GM12801 (cell line): Measurements from ENCODE around the gene KRTAP21-1.
"Not testable (repeated sequence)": the region's sequence is repeated elsewhere in the genome, so short reads cannot be mapped to it uniquely, and the experiment has no call there.

Experiments
- TF ChIP-seq, protein P1 (sequence below): IDR thresholded peaks from one replicate; pipeline ENCODE4 v1.5.1; 2011; ENCODE audit warnings: control low read depth; ENCODE audit not compliant: insufficient read length; ENCODE audit errors: extremely low read depth

KRTAP21-1 gene

DNA sequence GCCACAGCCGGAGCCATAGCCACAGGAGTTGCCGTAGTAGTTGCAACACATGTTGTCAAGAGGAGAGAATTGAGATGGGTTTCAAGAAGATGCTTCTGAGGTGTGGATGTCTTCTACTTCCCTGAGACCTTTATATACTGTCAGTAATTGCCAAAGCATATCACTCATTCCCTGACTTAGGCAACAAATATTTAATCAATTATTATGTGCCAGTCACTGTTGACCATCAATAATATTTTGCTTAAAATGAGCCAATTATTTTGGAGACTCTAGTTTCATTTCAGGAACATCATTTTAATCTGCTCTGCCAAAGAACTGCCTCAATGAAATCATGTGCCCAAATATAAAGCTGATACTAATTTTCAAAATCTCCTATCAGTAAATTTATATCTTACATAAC is at the start of gene KRTAP21-1:
Gene KRTAP21-1, minus strand, starts transcription at position 101 of the 400 bp plus-strand sequence. Its CDS starts 50 bp downstream, at position 51.
- TF ChIP-seq, protein P1, sequence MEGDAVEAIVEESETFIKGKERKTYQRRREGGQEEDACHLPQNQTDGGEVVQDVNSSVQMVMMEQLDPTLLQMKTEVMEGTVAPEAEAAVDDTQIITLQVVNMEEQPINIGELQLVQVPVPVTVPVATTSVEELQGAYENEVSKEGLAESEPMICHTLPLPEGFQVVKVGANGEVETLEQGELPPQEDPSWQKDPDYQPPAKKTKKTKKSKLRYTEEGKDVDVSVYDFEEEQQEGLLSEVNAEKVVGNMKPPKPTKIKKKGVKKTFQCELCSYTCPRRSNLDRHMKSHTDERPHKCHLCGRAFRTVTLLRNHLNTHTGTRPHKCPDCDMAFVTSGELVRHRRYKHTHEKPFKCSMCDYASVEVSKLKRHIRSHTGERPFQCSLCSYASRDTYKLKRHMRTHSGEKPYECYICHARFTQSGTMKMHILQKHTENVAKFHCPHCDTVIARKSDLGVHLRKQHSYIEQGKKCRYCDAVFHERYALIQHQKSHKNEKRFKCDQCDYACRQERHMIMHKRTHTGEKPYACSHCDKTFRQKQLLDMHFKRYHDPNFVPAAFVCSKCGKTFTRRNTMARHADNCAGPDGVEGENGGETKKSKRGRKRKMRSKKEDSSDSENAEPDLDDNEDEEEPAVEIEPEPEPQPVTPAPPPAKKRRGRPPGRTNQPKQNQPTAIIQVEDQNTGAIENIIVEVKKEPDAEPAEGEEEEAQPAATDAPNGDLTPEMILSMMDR = not testable (repeated sequence)

DNA sequence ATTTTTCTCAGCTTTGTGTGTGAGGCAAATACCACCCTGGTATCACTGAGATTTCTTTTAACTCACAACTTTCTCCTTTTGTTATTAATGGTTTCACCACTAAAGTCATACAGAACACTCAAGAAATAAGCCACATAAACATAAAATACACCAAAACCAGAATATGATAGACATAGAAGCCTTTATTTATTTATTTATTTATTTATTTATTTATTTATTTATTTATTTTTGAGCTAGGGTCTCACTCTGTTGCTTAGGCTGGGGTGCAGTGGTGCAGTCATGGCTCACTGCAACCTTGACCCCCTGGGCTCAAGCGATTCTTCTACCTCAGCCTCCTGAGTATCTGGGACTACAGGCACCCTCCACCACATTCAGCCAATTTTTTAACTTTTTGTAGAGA is 45.4 kb upstream of the KRTAP21-1 start:
- TF ChIP-seq, protein P1 = no peak

DNA sequence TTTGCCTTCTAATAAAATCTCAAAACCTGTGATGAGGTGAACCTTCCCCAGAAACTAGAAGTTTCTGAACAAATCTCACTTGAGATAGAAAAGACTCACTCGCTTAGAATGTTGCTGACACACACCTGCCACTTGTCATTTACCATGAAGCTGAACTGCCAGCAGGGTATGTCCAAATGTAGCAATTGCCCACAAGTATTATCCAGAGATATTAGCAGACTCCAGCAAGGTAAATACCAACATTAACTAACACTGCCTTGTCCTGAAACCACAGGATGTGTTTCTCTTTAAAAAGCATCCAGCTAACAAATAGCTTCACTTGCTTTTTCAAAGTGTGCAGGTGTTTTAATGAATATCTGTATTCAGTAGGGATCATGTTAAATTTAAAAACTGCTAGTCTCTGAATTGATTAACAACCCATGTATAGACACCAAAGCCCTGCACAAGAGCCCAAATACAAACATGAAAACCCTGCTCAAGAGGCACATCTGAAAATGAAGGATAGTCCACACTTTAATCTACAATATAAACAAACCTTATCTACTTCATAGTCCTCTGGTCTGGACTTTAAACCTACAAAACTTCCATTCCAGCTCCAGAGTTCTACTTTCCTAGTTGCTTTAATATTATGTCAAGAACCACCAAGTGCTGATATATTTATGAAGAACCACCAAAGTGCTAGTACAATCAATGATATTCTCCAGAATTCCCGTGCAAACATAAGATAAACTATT is 38.5 kb upstream of the KRTAP21-1 start:
- TF ChIP-seq, protein P1 = no peak

DNA sequence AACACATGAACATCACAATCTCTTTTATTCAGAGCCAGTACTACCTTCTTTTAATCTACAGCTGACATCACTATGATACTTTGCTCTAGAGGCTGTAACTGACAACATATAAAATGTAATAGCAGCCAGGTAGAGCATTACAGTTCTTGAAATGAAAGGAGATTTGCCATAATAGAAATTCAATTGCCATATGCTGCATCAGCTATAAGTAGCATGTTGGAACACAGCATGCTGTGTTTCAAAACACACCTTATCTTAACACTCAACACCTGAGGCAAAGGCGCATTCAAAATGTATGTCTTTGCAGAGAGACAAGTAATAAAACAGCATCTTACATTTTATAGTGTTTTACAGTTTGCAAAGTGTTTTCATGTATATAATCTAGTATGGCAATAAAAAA is 24.0 kb upstream of the KRTAP21-1 start:
- TF ChIP-seq, protein P1 = no peak

DNA sequence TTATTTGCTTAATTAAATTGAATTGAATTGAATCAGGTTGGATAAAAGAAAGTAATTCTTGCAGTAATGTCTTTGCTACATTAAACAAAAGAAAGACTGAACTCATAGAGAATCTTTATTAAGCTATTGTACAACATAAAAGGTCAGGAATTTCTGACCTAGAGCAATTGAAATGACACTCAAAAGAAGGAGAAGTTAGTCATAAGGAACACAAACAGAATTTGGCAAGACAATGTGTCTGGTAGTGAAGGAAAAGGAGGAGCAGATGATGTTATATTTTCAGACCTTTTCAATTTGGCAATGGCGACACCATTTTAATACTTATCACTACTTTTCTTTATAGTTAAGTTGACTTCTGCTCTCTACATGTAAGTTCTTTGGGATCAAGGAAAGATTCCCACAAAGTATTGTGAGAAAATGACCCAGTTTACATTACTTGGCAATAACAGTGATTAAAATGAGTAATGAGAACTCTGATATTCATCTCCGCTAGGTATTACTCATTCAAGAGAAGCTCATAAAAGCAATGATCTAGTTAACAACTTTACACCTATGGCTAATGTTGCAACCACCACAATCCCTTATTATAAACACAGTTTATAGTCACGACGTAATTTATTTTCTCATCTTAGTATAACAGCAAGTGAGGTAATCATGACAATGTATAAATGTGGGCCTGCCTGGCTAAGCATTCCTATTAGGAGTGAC is 14.7 kb upstream of the KRTAP21-1 start:
- TF ChIP-seq, protein P1 = no peak

DNA sequence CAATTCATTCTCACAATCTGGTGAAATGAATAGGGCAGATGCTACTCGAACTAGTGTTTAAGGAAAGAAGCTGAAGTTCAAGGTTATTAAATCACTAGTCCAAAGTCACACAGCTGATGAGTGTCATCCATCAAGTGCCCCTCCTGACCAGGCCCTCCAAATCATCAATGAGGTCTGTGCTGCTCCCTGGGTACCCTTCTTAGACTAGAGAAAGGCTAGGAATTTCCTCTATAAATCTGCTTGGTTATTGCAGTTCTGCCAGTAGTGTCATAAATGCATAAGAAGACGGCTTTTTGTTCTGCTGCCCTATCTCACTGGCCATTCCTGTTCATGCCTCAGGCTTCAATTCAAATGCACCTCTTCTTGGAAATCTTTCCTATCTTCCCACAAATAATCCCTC is 5.5 kb upstream of the KRTAP21-1 start:
- TF ChIP-seq, protein P1 = no peak

DNA sequence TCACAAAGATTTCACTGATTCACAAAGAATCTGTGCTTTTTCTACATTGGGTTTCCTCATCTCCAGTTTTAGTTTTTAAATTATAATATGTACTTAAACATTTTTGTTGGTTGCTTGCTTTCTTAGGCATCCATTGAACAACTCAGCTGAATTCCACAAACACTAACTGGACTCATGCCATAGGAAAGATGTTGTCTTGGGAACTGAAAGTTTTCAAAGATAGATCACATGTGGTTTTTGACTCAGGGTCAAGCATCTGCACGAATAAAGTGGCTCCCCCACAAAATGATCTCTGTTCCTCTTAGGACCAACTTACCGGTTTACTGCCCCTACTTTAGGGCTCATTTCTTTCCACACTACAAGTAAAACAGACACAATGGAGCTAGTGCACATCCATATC is 3.1 kb upstream of the KRTAP21-1 start:
- TF ChIP-seq, protein P1 = no peak
